Psoas muscle (tissue), 8 donors: Measurements from ENCODE around the gene ZC3H12C. TPM values are rescaled to one million over a fixed set of nuclear protein-coding genes. Genes with fewer than 3 reads are reported as not detected.

ENCODE experiments used
- ATAC-seq, 4 donors: fragments of 200-7000 bp; cut with Tn5 transposase; one replicate each; pipeline ENCODE4 v1.9.1; 2020; ENCODE audit warnings: moderate library complexity in 3 of 4, mild to moderate bottlenecking in 2 of 4
- DNase-seq, 2 donors: peaks; one replicate each; pipeline ENCODE4 v3.0.0-alpha.2; 2020
- H3K27ac ChIP-seq: fragments of 200-600 bp; one replicate; pipeline ENCODE4 v1.8.0; 2022
- H3K27me3 ChIP-seq, 3 donors: fragments of 200-600 bp in 1 of 3; one replicate each; pipeline versions ENCODE4 v1.6.1 to v1.8.0; 2013 to 2022; ENCODE audit warnings: low read length in 2 of 3, mild to moderate bottlenecking in 2 of 3, moderate library complexity in 1 of 3; ENCODE audit not compliant: insufficient read depth in 3 of 3
- H3K36me3 ChIP-seq, 2 donors: fragments of 200-600 bp in 1 of 2; one replicate each; pipeline versions ENCODE4 v1.6.1 to v1.8.0; 2013 to 2022; ENCODE audit warnings: low read depth in 1 of 2, mild to moderate bottlenecking in 1 of 2, moderate library complexity in 1 of 2; ENCODE audit not compliant: insufficient read depth in 1 of 2
- H3K4me1 ChIP-seq: fragments of 200-600 bp; one replicate; pipeline ENCODE4 v1.8.0; 2022
- H3K4me3 ChIP-seq: fragments of 200-600 bp; one replicate; pipeline ENCODE4 v1.8.0; 2022; ENCODE audit warnings: mild to moderate bottlenecking
- H3K9me3 ChIP-seq: fragments of 200-600 bp; one replicate; pipeline ENCODE4 v1.8.0; 2022
- CTCF ChIP-seq: fragments of 200-600 bp; IDR thresholded peaks from one replicate; pipeline ENCODE4 v1.8.0; 2022; ENCODE audit warnings: antibody characterized with exemption
- WGBS, 3 donors: extraction: QIAGEN DNeasy Blood & Tissue Kit; methylation state at CpG; one replicate each; pipeline versions ENCODE4 v1.1.6 to v1.1.7; 2013; 5-methylcytosine and 5-hydroxymethylcytosine counted together
- intact Hi-C, 2 donors: fragments of 100-400 bp; cut with DNase I; formaldehyde crosslinking; loops; one replicate each; pipeline versions ENCODE4 v1.11.0 to v1.14.2; 2022
- polyA plus RNA-seq, 3 donors: library from polyadenylated mRNA; stranded (reverse); fragments of 200-250 nt; gene quantifications; one replicate each; pipeline ENCODE4 v1.2.3, GENCODE V29; 2013
- total RNA-seq, 4 donors: library from RNA; stranded (reverse); fragmentation: NEBNext Ultra II Directional in 2 of 4; extraction: Animal tissue kit (Norgen Biotek cat#: 25700) in 2 of 4; gene quantifications; one replicate each; pipeline versions ENCODE4 v1.2.1 to v1.2.4, GENCODE V29; 2021 to 2023
- donor health status: healthy with polysubstance abuse.
- donor health status: DM: no; HTN: no; CAD: no; lungs with moderate emphysema.
- donor health status: Bipolar disorder and iron deficiency.
- donor health status: healthy.
- donor health status: DM: yes; HTN: yes; CAD: no.
- donor health status: DM: no; HTN: no; CAD: no.
- donor health status: DM: no; HTN: no; CAD: no.
- donor health status: DM: yes; HTN: yes; CAD: no.

The ZC3H12C gene
- total and polyA plus RNA-seq, 7 donors: 2.3 to 27.4 (median 17.5) TPM

- intact Hi-C loops: loop anchor here (2.0 to 10.0 kb wide), 4 partner anchors 18 to 143 kb away; no protein-coding TSS in a partner anchor
- Histone ChIP-seq H3K36me3 (no peaks in the 10 kb centered on the region), H3K27ac (no peak overlapping the region), H3K4me1 (peaks cover 20% of the 10 kb centered on the region), H3K27me3 (no peaks in the 10 kb centered on the region), H3K4me3 (no peak overlapping the region), H3K9me3 (no peaks in the 10 kb centered on the region)
- WGBS, 3 donors: 90 to 97% (median 94%) methylated on average over 6 of the region's 6 CpGs
- ATAC-seq (no peak), DNase-seq (no peak)
- TF ChIP-seq CTCF: no peak
Measured at GRCh38 chr11:110090466-110091026, 2.6 kb upstream of the ZC3H12C start.

- intact Hi-C loops: loop anchor here (5.0 to 10.0 kb wide), 2 partner anchors 87 to 145 kb away; no protein-coding TSS in a partner anchor
- WGBS, 3 donors: 19 to 28% (median 23%) methylated on average over 11 of the region's 11 CpGs
- ATAC-seq: no peak
Measured at GRCh38 chr11:110092111-110092514, 1.1 kb upstream of the ZC3H12C start.

GRCh38 chr11:110093407-110094297, 460 bp downstream of the ZC3H12C start:
- H3K27ac ChIP-seq: peak overlapping the region; percentile 95
- 0 to 1% (median 1%) methylated on average over 57 to 80 of the region's 80 CpGs for WGBS, 3 donors
- DNase-seq (peak; percentile 64 to 79), ATAC-seq (peak; percentile 41 to 66 (median 56))
- H3K36me3 ChIP-seq: no peaks in the 10 kb centered on the region
- peaks cover 34% of the 10 kb centered on the region for H3K4me1 ChIP-seq
- peak overlapping the region; percentile 82 for H3K4me3 ChIP-seq
- intact Hi-C loops: loop anchor here (5.0 to 10.0 kb wide), 2 partner anchors 89 to 146 kb away; no protein-coding TSS in a partner anchor
- no peak for TF ChIP-seq CTCF
- H3K9me3 ChIP-seq: no peaks in the 10 kb centered on the region
- no peaks in the 10 kb centered on the region for H3K27me3 ChIP-seq

More at GRCh38 chr11:110092111-110092514, 1.1 kb upstream of the ZC3H12C start:
- no peaks in the 10 kb centered on the region for H3K9me3 ChIP-seq
- H3K4me1 ChIP-seq: peaks cover 30% of the 10 kb centered on the region
- TF ChIP-seq CTCF: no peak
- H3K36me3 ChIP-seq: no peaks in the 10 kb centered on the region
- peak overlapping the region; percentile 95 for H3K27ac ChIP-seq
- H3K4me3 ChIP-seq: peak overlapping the region; percentile 82
- H3K27me3 ChIP-seq: no peaks in the 10 kb centered on the region
- no peak for DNase-seq

- no peak for TF ChIP-seq CTCF
- H3K27ac ChIP-seq: peak overlapping the region; percentile 95
Measured at GRCh38 chr11:110094298-110095285, 1.4 kb downstream of the ZC3H12C start.

More at GRCh38 chr11:110094298-110095285, 1.4 kb downstream of the ZC3H12C start:
- Histone ChIP-seq H3K36me3 (no peaks in the 10 kb centered on the region), H3K27me3 (no peaks in the 10 kb centered on the region), H3K4me1 (peaks cover 36% of the 10 kb centered on the region), H3K9me3 (no peaks in the 10 kb centered on the region), H3K4me3 (peak overlapping the region; percentile 82)
- ATAC-seq (no peak), DNase-seq (no peak)
- intact Hi-C loops: loop anchor here (5.0 to 10.0 kb wide), 2 partner anchors 90 to 147 kb away; no protein-coding TSS in a partner anchor
- whole genome bisulfite sequencing, 3 donors: 41 to 52% (median 44%) methylated on average over 9 of the region's 9 CpGs
